Measurements from ENCODE around the gene GPATCH2.
"Not testable (repeated sequence)": the region's sequence is repeated elsewhere in the genome, so short reads cannot be mapped to it uniquely, and the experiment has no call there.

DNA sequence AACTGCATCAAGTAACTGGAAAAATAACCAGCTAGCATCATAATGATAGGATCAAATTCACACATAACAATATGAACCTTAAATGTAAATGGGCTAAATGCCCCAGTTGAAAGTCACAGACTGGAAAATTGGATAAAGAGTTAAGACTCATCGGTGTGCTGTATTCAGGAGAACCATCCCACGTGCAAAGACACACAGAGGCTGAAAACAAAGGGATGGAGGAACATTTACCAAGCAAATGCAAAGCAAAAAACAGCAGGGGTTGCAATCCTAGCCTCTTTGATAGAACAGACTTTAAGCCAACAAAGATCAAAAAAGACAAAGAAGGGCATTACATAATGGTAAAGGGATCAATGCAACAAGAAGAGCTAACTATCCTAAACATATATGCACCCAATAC is 249.1 kb downstream of the GPATCH2 start:
- TF ChIP-seq, protein P1, sequence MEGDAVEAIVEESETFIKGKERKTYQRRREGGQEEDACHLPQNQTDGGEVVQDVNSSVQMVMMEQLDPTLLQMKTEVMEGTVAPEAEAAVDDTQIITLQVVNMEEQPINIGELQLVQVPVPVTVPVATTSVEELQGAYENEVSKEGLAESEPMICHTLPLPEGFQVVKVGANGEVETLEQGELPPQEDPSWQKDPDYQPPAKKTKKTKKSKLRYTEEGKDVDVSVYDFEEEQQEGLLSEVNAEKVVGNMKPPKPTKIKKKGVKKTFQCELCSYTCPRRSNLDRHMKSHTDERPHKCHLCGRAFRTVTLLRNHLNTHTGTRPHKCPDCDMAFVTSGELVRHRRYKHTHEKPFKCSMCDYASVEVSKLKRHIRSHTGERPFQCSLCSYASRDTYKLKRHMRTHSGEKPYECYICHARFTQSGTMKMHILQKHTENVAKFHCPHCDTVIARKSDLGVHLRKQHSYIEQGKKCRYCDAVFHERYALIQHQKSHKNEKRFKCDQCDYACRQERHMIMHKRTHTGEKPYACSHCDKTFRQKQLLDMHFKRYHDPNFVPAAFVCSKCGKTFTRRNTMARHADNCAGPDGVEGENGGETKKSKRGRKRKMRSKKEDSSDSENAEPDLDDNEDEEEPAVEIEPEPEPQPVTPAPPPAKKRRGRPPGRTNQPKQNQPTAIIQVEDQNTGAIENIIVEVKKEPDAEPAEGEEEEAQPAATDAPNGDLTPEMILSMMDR (IDR thresholded peaks at IDR 0.05): not testable (repeated sequence)
- not testable (repeated sequence) for TF ChIP-seq POLR2A (IDR thresholded peaks at IDR 0.05)

All from esophagus squamous epithelium (tissue), 4 donors.